ENCODE measurements around the gene TDRKH.
A peak's percentile ranks its signal among the peaks of the same experiment; 100 is the strongest.

TDRKH gene

DNA sequence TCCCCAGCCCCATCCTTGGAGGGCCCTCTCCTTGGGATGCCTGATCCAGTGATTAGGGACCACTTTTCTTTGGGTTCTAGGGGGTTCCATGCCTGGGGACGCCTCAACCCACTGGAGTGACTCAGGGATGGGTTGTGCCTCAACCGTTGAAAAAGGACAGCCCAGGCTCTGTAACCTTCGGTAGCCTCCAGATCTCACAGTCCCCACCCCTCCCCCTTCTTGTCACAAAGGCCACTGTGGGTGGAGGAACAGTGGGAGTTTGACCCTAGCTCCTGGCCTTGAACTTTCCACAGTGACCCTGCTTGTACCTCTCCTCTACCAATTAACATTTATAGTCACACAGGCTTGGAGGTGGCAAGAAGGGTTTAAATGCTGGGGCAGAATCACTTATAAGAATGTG lies 43.9 kb upstream of the TDRKH start:
- H3K4me3 ChIP-seq (IDR thresholded peaks at IDR 0.05; ENCODE audit: insufficient read depth, low read depth, low read length), result no peak overlapping the region
- H3K4me1 ChIP-seq (ENCODE audit: low read depth, poor library complexity, severe bottlenecking), result peaks cover 49% of the 10 kb centered on the region
- TF ChIP-seq, protein P1, sequence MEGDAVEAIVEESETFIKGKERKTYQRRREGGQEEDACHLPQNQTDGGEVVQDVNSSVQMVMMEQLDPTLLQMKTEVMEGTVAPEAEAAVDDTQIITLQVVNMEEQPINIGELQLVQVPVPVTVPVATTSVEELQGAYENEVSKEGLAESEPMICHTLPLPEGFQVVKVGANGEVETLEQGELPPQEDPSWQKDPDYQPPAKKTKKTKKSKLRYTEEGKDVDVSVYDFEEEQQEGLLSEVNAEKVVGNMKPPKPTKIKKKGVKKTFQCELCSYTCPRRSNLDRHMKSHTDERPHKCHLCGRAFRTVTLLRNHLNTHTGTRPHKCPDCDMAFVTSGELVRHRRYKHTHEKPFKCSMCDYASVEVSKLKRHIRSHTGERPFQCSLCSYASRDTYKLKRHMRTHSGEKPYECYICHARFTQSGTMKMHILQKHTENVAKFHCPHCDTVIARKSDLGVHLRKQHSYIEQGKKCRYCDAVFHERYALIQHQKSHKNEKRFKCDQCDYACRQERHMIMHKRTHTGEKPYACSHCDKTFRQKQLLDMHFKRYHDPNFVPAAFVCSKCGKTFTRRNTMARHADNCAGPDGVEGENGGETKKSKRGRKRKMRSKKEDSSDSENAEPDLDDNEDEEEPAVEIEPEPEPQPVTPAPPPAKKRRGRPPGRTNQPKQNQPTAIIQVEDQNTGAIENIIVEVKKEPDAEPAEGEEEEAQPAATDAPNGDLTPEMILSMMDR (conservative IDR thresholded peaks at IDR 0.05; ENCODE audit: low read depth, low read length), result no peak
- no peaks in the 10 kb centered on the region for H3K36me3 ChIP-seq (ENCODE audit: insufficient read depth)
- no peaks in the 10 kb centered on the region for H3K79me2 ChIP-seq (ENCODE audit: insufficient read depth, low read depth)
- no peaks in the 10 kb centered on the region for H4K20me1 ChIP-seq (ENCODE audit: insufficient read depth)
- H3K27ac ChIP-seq, result no peak overlapping the region
- no peak overlapping the region for H3K9ac ChIP-seq
- no peak overlapping the region; the same call in 1 of the 2 replicates for H3K4me2 ChIP-seq
- no peak overlapping the region for H2AFZ ChIP-seq (ENCODE audit: low read depth)
- peaks cover 14% of the 10 kb centered on the region for H3K27me3 ChIP-seq (ENCODE audit: insufficient read depth, low read depth)

DNA sequence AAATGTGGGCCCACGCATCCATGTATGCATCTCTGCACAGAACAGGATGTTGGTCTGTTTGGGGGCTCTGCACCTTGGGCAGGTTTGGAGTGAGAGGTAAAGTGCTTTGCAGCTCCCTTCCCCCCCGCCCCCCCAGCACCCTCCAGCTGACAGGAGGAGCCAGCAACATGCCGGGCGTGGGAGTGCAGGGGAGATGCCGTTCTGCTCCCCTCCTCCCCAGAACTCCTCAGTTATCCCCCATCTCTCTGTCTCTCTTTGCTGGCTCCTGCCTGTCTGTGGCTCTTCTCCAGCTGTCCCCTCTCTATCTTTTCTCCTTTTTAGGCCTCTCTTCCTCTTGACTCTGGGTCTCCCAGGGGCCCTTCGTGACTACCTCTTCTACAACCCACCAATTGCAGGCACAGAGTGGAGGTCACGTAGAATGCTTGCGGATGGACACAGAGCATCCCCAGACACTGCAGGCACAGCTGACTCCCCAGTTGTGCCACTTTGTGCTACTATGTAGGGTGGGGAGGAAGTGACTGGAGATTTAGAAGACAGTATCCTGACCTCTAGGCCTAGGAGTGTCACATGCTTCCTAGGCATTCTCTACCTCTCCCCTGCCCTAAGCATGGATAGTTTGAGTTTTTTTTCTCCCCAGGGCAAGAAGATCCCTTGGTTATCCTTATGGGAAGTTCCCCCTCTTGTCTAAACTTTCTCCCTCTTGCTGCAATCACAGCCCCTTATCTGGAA lies 43.0 kb upstream of the TDRKH start:
- no peak overlapping the region for H2AFZ ChIP-seq (ENCODE audit: low read depth)
- H3K4me3 ChIP-seq (IDR thresholded peaks at IDR 0.05; ENCODE audit: insufficient read depth, low read depth, low read length), result no peak overlapping the region
- no peaks in the 10 kb centered on the region for H3K36me3 ChIP-seq (ENCODE audit: insufficient read depth)
- no peak overlapping the region for H3K27ac ChIP-seq
- H3K27me3 ChIP-seq (ENCODE audit: insufficient read depth, low read depth), result peaks cover 8% of the 10 kb centered on the region
- H3K4me2 ChIP-seq, result no peak overlapping the region; the same call in 1 of the 2 replicates
- H4K20me1 ChIP-seq (ENCODE audit: insufficient read depth), result no peaks in the 10 kb centered on the region
- H3K9ac ChIP-seq, result no peak overlapping the region
- TF ChIP-seq, protein P1 (conservative IDR thresholded peaks at IDR 0.05; ENCODE audit: low read depth, low read length), result no peak
- peaks cover 49% of the 10 kb centered on the region for H3K4me1 ChIP-seq (ENCODE audit: low read depth, poor library complexity, severe bottlenecking)
- H3K79me2 ChIP-seq (ENCODE audit: insufficient read depth, low read depth), result no peaks in the 10 kb centered on the region

DNA sequence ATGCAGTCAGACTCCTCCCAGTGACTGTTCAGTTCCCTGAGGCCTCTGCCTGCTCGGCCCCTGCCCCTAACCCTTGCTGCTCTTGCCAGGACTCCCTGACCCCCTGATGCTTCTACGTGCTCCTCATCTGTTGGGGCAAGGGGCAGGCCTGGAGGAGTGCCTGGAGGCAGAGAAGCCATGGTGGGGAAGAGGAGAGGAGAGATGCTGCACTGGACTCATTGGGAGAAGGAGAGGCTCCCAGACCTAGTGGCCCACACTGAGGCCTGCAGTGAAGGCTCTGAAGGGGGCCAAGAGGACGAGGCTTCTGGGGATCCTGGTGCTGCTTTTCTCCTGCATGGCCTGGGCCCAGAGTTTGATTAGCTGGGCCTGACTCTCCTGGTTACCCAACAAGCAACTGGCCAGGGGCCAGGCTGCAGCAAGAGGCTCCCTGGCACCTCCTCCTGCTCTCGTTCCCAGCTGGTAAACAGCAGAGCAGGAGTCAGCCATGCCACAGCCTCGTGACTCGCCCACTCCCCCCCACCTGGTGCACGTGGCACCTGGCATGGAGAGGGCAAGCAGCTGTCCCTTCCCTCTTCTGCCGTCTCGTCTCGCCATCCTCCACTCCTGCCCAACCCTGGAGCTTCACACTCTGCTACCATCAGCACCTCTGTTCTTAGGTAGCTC lies 42.1 kb upstream of the TDRKH start:
- Histone ChIP-seq H3K9ac (no peak overlapping the region), H4K20me1 (ENCODE audit: insufficient read depth) (no peaks in the 10 kb centered on the region), H2AFZ (ENCODE audit: low read depth) (no peak overlapping the region), H3K27me3 (ENCODE audit: insufficient read depth, low read depth) (peaks cover 4% of the 10 kb centered on the region), H3K4me3 (IDR thresholded peaks at IDR 0.05; ENCODE audit: insufficient read depth, low read depth, low read length) (no peak overlapping the region), H3K4me1 (ENCODE audit: low read depth, poor library complexity, severe bottlenecking) (peaks cover 48% of the 10 kb centered on the region), H3K4me2 (no peak overlapping the region), H3K79me2 (ENCODE audit: insufficient read depth, low read depth) (no peaks in the 10 kb centered on the region), H3K27ac (no peak overlapping the region), H3K36me3 (ENCODE audit: insufficient read depth) (no peaks in the 10 kb centered on the region)
- TF ChIP-seq, protein P1 (conservative IDR thresholded peaks at IDR 0.05; ENCODE audit: low read depth, low read length), result no peak

DNA sequence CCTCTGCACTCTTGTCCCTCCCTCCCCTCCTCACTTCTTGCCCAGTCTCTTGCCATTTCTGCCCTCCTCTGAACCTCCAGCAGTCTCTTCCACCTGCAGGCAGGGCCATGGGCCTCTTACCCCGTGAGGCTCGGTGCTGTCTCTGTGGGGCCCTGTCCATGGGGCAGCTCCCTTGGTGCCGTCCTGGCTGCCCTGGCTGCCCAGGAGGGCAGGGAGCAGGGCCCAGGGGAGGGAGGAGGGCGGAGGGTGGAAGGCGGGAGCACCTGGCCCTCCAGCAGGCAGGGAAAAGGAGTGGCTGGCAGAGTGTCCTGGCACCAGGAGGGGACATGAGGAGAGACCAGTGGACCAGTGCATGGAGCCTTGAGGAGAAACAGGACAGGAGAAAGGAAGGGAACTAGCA lies 41.3 kb upstream of the TDRKH start, which contains the start of gene RORC:
RORC (minus strand) TSS at position 198 of the 400 bp plus-strand sequence; CDS start at position 160, 38 bp downstream.
- TF ChIP-seq, protein P1 (conservative IDR thresholded peaks at IDR 0.05; ENCODE audit: low read depth, low read length), result no peak
- Histone ChIP-seq H3K27me3 (ENCODE audit: insufficient read depth, low read depth) (no peaks in the 10 kb centered on the region), H3K9ac (no peak within 1 kb of the TSS), H3K79me2 (ENCODE audit: insufficient read depth, low read depth) (no peaks in the 10 kb centered on the region), H4K20me1 (ENCODE audit: insufficient read depth) (no peaks in the 10 kb centered on the region), H3K4me1 (ENCODE audit: low read depth, poor library complexity, severe bottlenecking) (peaks cover 40% of the 10 kb centered on the region), H2AFZ (ENCODE audit: low read depth) (peak within 1 kb of the TSS; percentile 47; the same call in 1 of the 2 replicates), H3K4me3 (IDR thresholded peaks at IDR 0.05; ENCODE audit: insufficient read depth, low read depth, low read length) (no peak within 1 kb of the TSS), H3K4me2 (no peak within 1 kb of the TSS), H3K27ac (no peak within 1 kb of the TSS), H3K36me3 (ENCODE audit: insufficient read depth) (no peaks in the 10 kb centered on the region)

Data from KMS-11 (cell line).